ENCODE data around the gene LINGO4.

Gene LINGO4, protein sequence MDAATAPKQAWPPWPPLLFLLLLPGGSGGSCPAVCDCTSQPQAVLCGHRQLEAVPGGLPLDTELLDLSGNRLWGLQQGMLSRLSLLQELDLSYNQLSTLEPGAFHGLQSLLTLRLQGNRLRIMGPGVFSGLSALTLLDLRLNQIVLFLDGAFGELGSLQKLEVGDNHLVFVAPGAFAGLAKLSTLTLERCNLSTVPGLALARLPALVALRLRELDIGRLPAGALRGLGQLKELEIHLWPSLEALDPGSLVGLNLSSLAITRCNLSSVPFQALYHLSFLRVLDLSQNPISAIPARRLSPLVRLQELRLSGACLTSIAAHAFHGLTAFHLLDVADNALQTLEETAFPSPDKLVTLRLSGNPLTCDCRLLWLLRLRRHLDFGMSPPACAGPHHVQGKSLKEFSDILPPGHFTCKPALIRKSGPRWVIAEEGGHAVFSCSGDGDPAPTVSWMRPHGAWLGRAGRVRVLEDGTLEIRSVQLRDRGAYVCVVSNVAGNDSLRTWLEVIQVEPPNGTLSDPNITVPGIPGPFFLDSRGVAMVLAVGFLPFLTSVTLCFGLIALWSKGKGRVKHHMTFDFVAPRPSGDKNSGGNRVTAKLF

GRCh38 chr1:151805066-151805820, at the start of gene LINGO4:
Gene LINGO4, minus strand, starts transcription at chr1:151805419. Its CDS starts 2,715 bp downstream, at chr1:151802704.
- DNase-seq (no peak), ATAC-seq (no peak)

DNA sequence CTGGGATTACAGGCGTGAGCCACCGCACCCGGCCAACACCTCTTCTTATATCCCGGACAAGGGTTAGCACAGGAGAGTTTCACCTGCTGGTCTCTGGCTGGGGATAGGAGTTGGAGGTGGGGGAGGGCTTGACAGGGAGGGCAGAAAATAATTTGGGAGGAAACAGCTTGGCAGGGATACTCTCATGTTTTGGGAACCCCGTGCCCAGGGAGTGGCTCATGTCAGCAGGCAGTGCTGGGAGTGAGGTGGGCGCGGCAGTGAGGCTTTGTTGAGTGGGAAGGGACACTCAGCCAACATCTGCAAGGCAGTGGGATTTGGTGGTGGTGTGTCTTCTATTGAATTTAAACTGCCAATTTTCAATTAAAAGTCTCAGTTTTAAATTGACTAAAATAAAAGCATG, 49.4 kb upstream of the LINGO4 start:
- ATAC-seq (no peak), DNase-seq (no peak)

- ATAC-seq (no peak), DNase-seq (no peak)
These were observed 48.3 kb upstream of the LINGO4 start, which contains the start of gene THEM5 for GRCh38 chr1:151853411-151853943. Gene THEM5, minus strand, starts transcription at chr1:151853712. Its CDS starts 147 bp downstream, at chr1:151853565.

DNA sequence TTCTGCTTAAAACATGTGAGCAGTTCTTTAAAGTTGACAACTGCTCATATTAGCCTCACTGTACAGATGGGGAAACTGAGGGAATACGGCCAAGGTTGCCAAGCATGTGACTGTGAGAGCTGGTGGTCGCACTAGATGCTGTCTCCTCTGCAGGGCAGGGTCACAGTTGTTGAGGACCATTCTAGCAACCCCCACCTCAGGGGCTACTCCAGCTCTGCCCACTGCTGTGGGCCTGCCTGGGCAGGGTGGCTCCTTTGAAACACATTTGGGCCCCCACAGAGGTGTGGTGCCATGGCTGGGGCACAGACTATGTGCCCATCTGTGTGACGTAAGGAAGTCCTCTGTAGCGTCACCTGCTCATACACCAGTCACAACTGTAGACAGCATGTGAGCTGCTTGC, 47.5 kb upstream of the LINGO4 start:
- no peak for DNase-seq
- no peak for ATAC-seq

GRCh38 chr1:151851886-151852285, 46.7 kb upstream of the LINGO4 start:
- ATAC-seq (no peak), DNase-seq (no peak)

- DNase-seq (no peak), ATAC-seq (no peak)
These were observed 44.7 kb upstream of the LINGO4 start for GRCh38 chr1:151849871-151850270.

DNA sequence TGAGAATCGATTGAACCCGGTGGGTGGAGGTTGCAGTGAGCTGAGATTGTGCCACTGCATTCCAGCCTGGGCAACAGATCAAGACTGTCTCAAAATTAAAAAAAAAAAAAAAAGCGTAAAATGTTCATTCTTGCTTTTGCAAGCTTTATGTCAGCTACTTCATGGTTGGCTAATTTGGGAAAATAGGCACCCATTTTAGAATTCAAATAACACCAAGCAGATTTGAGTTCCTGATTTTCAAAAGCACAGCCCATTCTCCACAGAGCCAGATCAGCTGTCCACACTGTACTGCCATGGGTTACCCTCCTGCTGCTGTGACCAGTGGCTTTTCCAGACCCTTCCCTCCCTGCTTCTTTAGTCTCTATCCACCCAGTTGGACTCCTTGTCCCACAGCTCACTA, 43.9 kb upstream of the LINGO4 start:
- no peak for ATAC-seq
- no peak for DNase-seq

- no peak for ATAC-seq
- no peak for DNase-seq
These were observed 42.8 kb upstream of the LINGO4 start for GRCh38 chr1:151847867-151848596.

GRCh38 chr1:151846686-151847237, 41.5 kb upstream of the LINGO4 start:
- ATAC-seq (peak; percentile 24), DNase-seq (no peak)

GRCh38 chr1:151846062-151846568, 40.9 kb upstream of the LINGO4 start:
- ATAC-seq: peak; percentile 77
- DNase-seq: no peak

GRCh38 chr1:151843398-151843797, 38.2 kb upstream of the LINGO4 start:
- DNase-seq (no peak), ATAC-seq (no peak)

DNA sequence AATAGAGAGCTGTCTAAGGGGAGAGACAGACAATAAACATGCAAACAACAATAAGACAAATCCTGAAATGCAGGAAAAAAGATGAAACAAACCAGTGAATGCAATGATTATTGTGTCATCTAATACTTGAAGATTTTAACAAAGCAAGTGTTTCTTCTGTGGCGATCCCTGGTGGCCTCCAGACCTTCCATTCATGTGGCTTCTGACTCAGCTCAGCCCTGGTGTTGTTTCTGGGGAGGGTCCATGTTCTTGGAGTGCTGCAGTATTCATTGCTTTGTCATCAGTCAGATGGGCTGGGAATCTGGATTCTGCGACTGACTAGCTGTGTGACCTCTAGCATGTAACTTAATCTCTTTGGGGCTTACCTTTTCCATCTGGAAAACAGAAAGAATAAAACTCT, 35.9 kb upstream of the LINGO4 start:
- ATAC-seq (no peak), DNase-seq (no peak)

DNA sequence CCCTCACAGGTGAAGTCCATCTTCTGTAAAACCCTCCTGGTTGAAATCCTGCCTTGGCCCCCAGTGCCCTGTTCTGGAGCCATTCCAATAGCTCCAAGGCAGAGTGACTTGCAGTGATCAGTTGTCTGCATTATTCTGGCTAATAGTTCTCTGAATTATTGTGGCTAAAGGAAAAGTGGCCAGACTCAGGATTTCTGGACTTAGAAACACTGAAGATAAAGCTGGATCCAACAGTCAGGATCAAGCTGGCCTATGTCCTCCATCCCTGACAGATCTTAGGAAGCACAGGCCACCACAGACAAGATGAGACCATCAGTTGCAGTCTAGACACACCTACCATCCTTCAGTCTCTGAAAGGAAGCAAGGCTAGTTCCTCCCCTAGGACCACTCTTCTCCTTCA, 35.2 kb upstream of the LINGO4 start:
- ATAC-seq (no peak), DNase-seq (no peak)

- DNase-seq (peak; percentile 76), ATAC-seq (peak; percentile 62)
These were observed 34.5 kb upstream of the LINGO4 start, which contains the start of gene C2CD4D for GRCh38 chr1:151839457-151840403. Gene C2CD4D, minus strand, starts transcription at chr1:151839820. Its CDS starts 831 bp downstream, at chr1:151838989.

DNA sequence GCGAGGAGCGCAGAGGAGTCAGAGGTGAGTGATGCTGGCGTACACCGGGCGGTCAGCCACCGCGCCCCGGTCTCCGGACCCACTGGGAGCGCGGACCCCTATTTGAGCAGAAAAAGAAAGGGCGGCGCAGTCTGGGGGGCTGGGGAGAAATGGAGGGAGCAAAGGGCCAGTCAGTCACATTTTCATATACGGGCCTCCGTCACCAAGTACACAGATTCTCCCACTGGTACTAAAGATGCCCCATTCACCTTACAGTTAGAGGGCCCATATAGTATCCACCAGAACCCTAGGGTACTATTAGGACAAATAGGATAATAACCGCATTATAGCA, 33.8 kb upstream of the LINGO4 start:
- DNase-seq (no peak), ATAC-seq (no peak)

GRCh38 chr1:151838222-151839081, 33.2 kb upstream of the LINGO4 start:
- DNase-seq (peak; percentile 57), ATAC-seq (no peak)

DNA sequence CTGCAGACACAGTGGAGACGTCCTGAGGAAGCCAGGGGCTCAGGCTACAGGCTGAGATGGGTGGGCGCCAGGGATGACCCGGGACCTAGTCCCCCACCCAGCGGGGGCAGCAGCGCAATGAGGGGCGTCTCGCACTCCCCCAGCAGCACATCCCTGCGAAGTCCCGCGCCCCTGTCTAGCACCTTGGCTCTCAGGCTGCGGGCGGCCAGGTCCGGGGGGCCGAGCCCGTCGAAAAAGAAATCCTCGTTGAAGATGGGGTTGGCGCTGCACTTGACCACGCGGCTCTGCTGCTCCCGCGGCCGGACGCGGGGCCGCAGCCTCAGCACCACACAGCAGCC, 32.6 kb upstream of the LINGO4 start:
- DNase-seq: no peak
- ATAC-seq: no peak

GRCh38 chr1:151837197-151837596, 32.0 kb upstream of the LINGO4 start:
- ATAC-seq: peak; percentile 58
- DNase-seq: peak; percentile 44

GRCh38 chr1:151835596-151835995, 30.4 kb upstream of the LINGO4 start:
- DNase-seq (no peak), ATAC-seq (no peak)
